GM23338 (cell line): ENCODE results near the gene MARF1. TPM values are rescaled to one million over a fixed set of nuclear protein-coding genes. Genes with fewer than 3 reads are reported as not detected.

Experiments
- ATAC-seq: fragments of 200-7000 bp; cut with Tn5 transposase; 3 replicates; pipeline ENCODE4 v1.9.1; 2020
- DNase-seq: peaks from one replicate; pipeline ENCODE4 v3.0.0-alpha.2; 2015; ENCODE audit warnings: low spot score
- H2AFZ ChIP-seq: fragments of 200-600 bp; sonication (generic); 2 replicates; pipeline ENCODE4 v1.8.0; 2016; ENCODE audit warnings: antibody characterized with exemption, mild to moderate bottlenecking, moderate library complexity
- H3F3A ChIP-seq: fragments of 200-600 bp; sonication (generic); replicated peaks from 2 replicates; pipeline ENCODE4 v1.8.0; 2017; ENCODE audit warnings: antibody characterized with exemption, mixed run types, low read depth
- H3K27ac ChIP-seq: fragments of 200-600 bp; sonication (generic); 2 replicates; pipeline ENCODE4 v1.6.1; 2016; ENCODE audit warnings: low read depth
- H3K27me3 ChIP-seq: fragments of 200-600 bp; sonication (generic); 2 replicates; pipeline ENCODE4 v1.8.0; 2016; ENCODE audit warnings: mild to moderate bottlenecking, mixed run types, moderate library complexity; ENCODE audit not compliant: insufficient read depth
- H3K36me3 ChIP-seq: fragments of 200-600 bp; sonication (generic); 2 replicates; pipeline ENCODE4 v1.8.0; 2016; ENCODE audit warnings: mild to moderate bottlenecking; ENCODE audit not compliant: insufficient read depth
- H3K4me1 ChIP-seq: fragments of 200-600 bp; sonication (generic); 2 replicates; pipeline ENCODE4 v1.8.0; 2016; ENCODE audit warnings: mild to moderate bottlenecking, moderate library complexity; ENCODE audit not compliant: insufficient read depth
- H3K4me2 ChIP-seq: fragments of 200-600 bp; sonication (generic); 2 replicates; pipeline ENCODE4 v1.7.1; 2017; ENCODE audit warnings: mixed run types
- H3K4me3 ChIP-seq: fragments of 200-600 bp; sonication (generic); 2 replicates; pipeline ENCODE4 v1.6.1; 2016; ENCODE audit warnings: mixed run types
- H3K79me2 ChIP-seq: fragments of 200-600 bp; sonication (generic); replicated peaks from 2 replicates; pipeline ENCODE4 v1.8.0; 2017; ENCODE audit warnings: mild to moderate bottlenecking; ENCODE audit not compliant: insufficient read depth
- H3K9me2 ChIP-seq: fragments of 200-600 bp; sonication (generic); 2 replicates; pipeline ENCODE4 v1.8.0; 2017; ENCODE audit not compliant: insufficient read depth
- H4K20me1 ChIP-seq: fragments of 200-600 bp; sonication (generic); replicated peaks from 2 replicates; pipeline ENCODE4 v1.8.0; 2017; ENCODE audit warnings: mild to moderate bottlenecking; ENCODE audit not compliant: insufficient read depth
- H3K27ac Mint-ChIP-seq: 2 replicates; pipeline ENCODE4 v1.8.0; 2020; ENCODE audit warnings: inconsistent platforms, mild to moderate bottlenecking, moderate library complexity, mixed read lengths
- H3K27me3 Mint-ChIP-seq: 3 replicates; pipeline ENCODE4 v1.8.0; 2022; ENCODE audit warnings: low read depth, mild to moderate bottlenecking, moderate library complexity, mixed read lengths, inconsistent platforms; ENCODE audit not compliant: insufficient read depth, poor library complexity
- H3K36me3 Mint-ChIP-seq: 3 replicates; pipeline ENCODE4 v1.8.0; 2021; ENCODE audit warnings: low read depth, mild to moderate bottlenecking, inconsistent platforms, moderate library complexity, mixed read lengths
- H3K4me1 Mint-ChIP-seq: 3 replicates; pipeline ENCODE4 v1.8.0; 2020; ENCODE audit warnings: mild to moderate bottlenecking, inconsistent platforms, mixed read lengths
- H3K4me3 Mint-ChIP-seq: 3 replicates; pipeline ENCODE4 v1.8.0; 2021; ENCODE audit warnings: moderate library complexity, mild to moderate bottlenecking, inconsistent platforms, mixed read lengths
- H3K9me3 Mint-ChIP-seq: 3 replicates; pipeline ENCODE4 v1.8.0; 2020; ENCODE audit warnings: moderate library complexity, mild to moderate bottlenecking, inconsistent platforms, mixed read lengths
- CREB1 ChIP-seq: fragments of 250-450 bp; sonication (Bioruptor Pico); IDR thresholded peaks from 2 replicates; pipeline ENCODE4 v1.5.0; 2020; ENCODE audit warnings: low read depth, mild to moderate bottlenecking, moderate library complexity
- ETS1 ChIP-seq: IDR thresholded peaks from 2 replicates; pipeline ENCODE4 v1.6.1; 2016; ENCODE audit warnings: antibody characterized with exemption
- EZH2 ChIP-seq: fragments of 200-600 bp; sonication (generic); IDR thresholded peaks from one replicate; pipeline ENCODE4 v1.8.0; 2017; ENCODE audit warnings: antibody characterized with exemption, mild to moderate bottlenecking, low read depth; ENCODE audit not compliant: unreplicated experiment
- EZH2phosphoT487 ChIP-seq: fragments of 200-600 bp; sonication (generic); IDR thresholded peaks from one replicate; pipeline ENCODE4 v1.8.1; 2018; ENCODE audit warnings: antibody characterized with exemption; ENCODE audit not compliant: unreplicated experiment
- JUNB ChIP-seq: IDR thresholded peaks from one replicate; pipeline ENCODE4 v1.6.1; 2016; ENCODE audit warnings: antibody characterized with exemption; ENCODE audit not compliant: unreplicated experiment
- NANOG ChIP-seq: IDR thresholded peaks from 2 replicates; pipeline ENCODE4 v1.6.1; 2016; ENCODE audit warnings: antibody characterized with exemption, borderline replicate concordance
- POLR2AphosphoS5 ChIP-seq: IDR thresholded peaks from 2 replicates; pipeline ENCODE4 v1.6.1; 2016; ENCODE audit warnings: antibody characterized with exemption, low read depth
- REST ChIP-seq: IDR thresholded peaks from one replicate; pipeline ENCODE4 v1.6.1; 2018; ENCODE audit warnings: antibody characterized with exemption; ENCODE audit not compliant: unreplicated experiment
- STAT1 ChIP-seq: IDR thresholded peaks from one replicate; pipeline ENCODE4 v1.6.1; 2016; ENCODE audit warnings: antibody characterized with exemption; ENCODE audit not compliant: unreplicated experiment
- ZNF114 ChIP-seq: fragments of 250-450 bp; sonication (Bioruptor Pico); IDR thresholded peaks from 2 replicates; pipeline ENCODE4 v1.5.0; 2020; ENCODE audit warnings: mild to moderate bottlenecking, moderate library complexity
- ZNF331 ChIP-seq: fragments of 250-450 bp; sonication (Bioruptor Pico); IDR thresholded peaks from 2 replicates; pipeline ENCODE4 v1.5.0; 2020; ENCODE audit warnings: low read depth, mild to moderate bottlenecking, moderate library complexity
- ZNF462 ChIP-seq: fragments of 250-450 bp; sonication (Bioruptor Pico); IDR thresholded peaks from 2 replicates; pipeline ENCODE4 v1.5.0; 2020; ENCODE audit warnings: mild to moderate bottlenecking, moderate library complexity
- polyA plus RNA-seq: library from polyadenylated mRNA; unstranded; fragments of >200 nt; fragmentation: Nextera tagmentation; extraction: Ambion mirVana; gene quantifications from 2 replicates; pipeline ENCODE4 v1.2.1, GENCODE V29; 2016
- total RNA-seq: library from RNA; depleted of rRNA; stranded (reverse); fragments of >200 nt; shearing (Covaris generic); gene quantifications from 2 replicates; pipeline ENCODE4 v1.2.3, GENCODE V29; 2014
- TF ChIP-seq, protein P1 (sequence below), 2 experiments: fragments of 200-600 bp in 1 of 2; sonication (generic) in 1 of 2; conservative IDR thresholded peaks; 2 replicates each; pipeline versions ENCODE4 v1.5.1 to v1.6.1; 2016 to 2017; ENCODE audit warnings: antibody characterized with exemption in 2 of 2, low read depth in 2 of 2, mild to moderate bottlenecking in 2 of 2, moderate library complexity in 1 of 2

Gene MARF1
- total and polyA plus RNA-seq, 2 experiments from 2014 or later, result 8.3 to 16.0 TPM

DNA sequence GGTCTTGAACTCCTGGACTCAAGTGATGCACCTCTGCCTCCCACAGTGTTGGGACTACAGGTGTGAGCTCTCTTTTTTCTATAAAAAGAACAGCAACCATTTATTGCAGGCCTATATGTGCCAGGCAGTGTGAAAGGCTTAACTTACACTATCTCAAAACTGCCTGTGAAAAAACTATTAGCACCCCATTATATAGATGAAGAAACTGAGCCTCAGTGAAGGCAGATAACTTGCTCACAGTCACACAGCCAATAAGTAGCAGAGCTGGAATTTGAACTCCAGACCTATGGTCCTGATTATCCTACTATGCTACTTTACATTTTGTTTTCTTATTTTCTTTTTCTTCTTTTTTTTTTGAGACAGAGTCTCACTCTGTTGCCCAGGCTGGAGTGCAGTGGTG lies 22.2 kb upstream of the MARF1 start:
- Mint-ChIP-seq H3K9me3 (no peaks in the 10 kb centered on the region), H3K27me3 (peaks cover 3% of the 10 kb centered on the region)
- peaks cover 3% of the 10 kb centered on the region; the same call in 1 of the 2 replicates for H3K79me2 ChIP-seq

More for the DNA sequence above, 22.2 kb upstream of the MARF1 start:
- H3K36me3 Mint-ChIP-seq, result peaks cover 33% of the 10 kb centered on the region; the same call in 2 of the 3 replicates
- Histone ChIP-seq H3K4me2 (no peak overlapping the region), H3K4me1 (no peaks in the 10 kb centered on the region), H3F3A (no peaks in the 10 kb centered on the region), H3K36me3 (peaks cover 14% of the 10 kb centered on the region; the same call in 1 of the 2 replicates), H3K27ac (no peak overlapping the region), H3K27me3 (no peaks in the 10 kb centered on the region), H3K4me3 (no peak overlapping the region), H3K9me2 (no peaks in the 10 kb centered on the region), H2AFZ (no peak overlapping the region), H4K20me1 (0 out of 2 replicates have a peak, but pooled peaks cover 5% of the 10 kb centered on the region)
- H3K4me3 Mint-ChIP-seq, result no peak overlapping the region
- TF ChIP-seq EZH2phosphoT487 (no peak), NANOG (no peak), REST (no peak), ZNF331 (CRISPR knock-in tag) (no peak), ZNF114 (CRISPR knock-in tag) (no peak), JUNB (no peak), CREB1 (CRISPR knock-in tag) (no peak), STAT1 (no peak), EZH2 (no peak), ETS1 (no peak), ZNF462 (CRISPR knock-in tag) (no peak), POLR2AphosphoS5 (no peak)
- TF ChIP-seq, protein P1, sequence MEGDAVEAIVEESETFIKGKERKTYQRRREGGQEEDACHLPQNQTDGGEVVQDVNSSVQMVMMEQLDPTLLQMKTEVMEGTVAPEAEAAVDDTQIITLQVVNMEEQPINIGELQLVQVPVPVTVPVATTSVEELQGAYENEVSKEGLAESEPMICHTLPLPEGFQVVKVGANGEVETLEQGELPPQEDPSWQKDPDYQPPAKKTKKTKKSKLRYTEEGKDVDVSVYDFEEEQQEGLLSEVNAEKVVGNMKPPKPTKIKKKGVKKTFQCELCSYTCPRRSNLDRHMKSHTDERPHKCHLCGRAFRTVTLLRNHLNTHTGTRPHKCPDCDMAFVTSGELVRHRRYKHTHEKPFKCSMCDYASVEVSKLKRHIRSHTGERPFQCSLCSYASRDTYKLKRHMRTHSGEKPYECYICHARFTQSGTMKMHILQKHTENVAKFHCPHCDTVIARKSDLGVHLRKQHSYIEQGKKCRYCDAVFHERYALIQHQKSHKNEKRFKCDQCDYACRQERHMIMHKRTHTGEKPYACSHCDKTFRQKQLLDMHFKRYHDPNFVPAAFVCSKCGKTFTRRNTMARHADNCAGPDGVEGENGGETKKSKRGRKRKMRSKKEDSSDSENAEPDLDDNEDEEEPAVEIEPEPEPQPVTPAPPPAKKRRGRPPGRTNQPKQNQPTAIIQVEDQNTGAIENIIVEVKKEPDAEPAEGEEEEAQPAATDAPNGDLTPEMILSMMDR (conservative IDR thresholded peaks at IDR 0.05; ENCODE audit: low read depth in 2 of 2), result no peak
- ATAC-seq (no peak), DNase-seq (no peak)
- no peaks in the 10 kb centered on the region; the same call in 2 of the 3 replicates for H3K4me1 Mint-ChIP-seq
- H3K27ac Mint-ChIP-seq, result no peak overlapping the region
